Stomach smooth muscle (tissue), 2 donors: ENCODE results near the gene TMEM209.
"Not testable (repeated sequence)": the region's sequence is repeated elsewhere in the genome, so short reads cannot be mapped to it uniquely, and the experiment has no call there.

Source experiments
- H3K27ac ChIP-seq: one replicate; pipeline ENCODE4 v1.7.0; 2013; ENCODE audit warnings: mild to moderate bottlenecking, low read length, inconsistent platforms
- H3K27me3 ChIP-seq, 2 donors: one replicate each; pipeline ENCODE4 v1.7.0; 2013; ENCODE audit warnings: low read length in 2 of 2; ENCODE audit not compliant: insufficient read depth in 2 of 2, control insufficient read depth in 1 of 2
- H3K36me3 ChIP-seq, 2 donors: one replicate each; pipeline ENCODE4 v1.7.0; 2013; ENCODE audit warnings: low read length in 2 of 2; ENCODE audit not compliant: control insufficient read depth in 2 of 2, insufficient read depth in 2 of 2
- H3K4me1 ChIP-seq: one replicate; pipeline ENCODE4 v1.7.0; 2013; ENCODE audit warnings: low read length; ENCODE audit not compliant: control insufficient read depth, insufficient read depth
- H3K4me3 ChIP-seq, 2 donors: one replicate each; pipeline ENCODE4 v1.7.0; 2013; ENCODE audit warnings: low read length in 2 of 2
- H3K9ac ChIP-seq, 2 donors: one replicate each; pipeline ENCODE4 v1.7.0; 2013; ENCODE audit warnings: low read length in 2 of 2, mild to moderate bottlenecking in 1 of 2
- H3K9me3 ChIP-seq, 2 donors: one replicate each; pipeline ENCODE4 v1.7.0; 2013; ENCODE audit warnings: low read length in 2 of 2; ENCODE audit not compliant: control insufficient read depth in 2 of 2
- donor health status: healthy.
- donor health status: Pancreatic carcinoma.

Gene TMEM209

GRCh38 chr7:130151591-130152492 is 53.4 kb downstream of the TMEM209 start:
- Histone ChIP-seq H3K4me3 (no peak overlapping the region), H3K27me3 (no peaks in the 10 kb centered on the region), H3K27ac (no peak overlapping the region), H3K9ac (no peak overlapping the region), H3K4me1 (no peaks in the 10 kb centered on the region), H3K9me3 (peaks cover 2 to 5% of the 10 kb centered on the region in 2 donors), H3K36me3 (no peaks in the 10 kb centered on the region)

DNA sequence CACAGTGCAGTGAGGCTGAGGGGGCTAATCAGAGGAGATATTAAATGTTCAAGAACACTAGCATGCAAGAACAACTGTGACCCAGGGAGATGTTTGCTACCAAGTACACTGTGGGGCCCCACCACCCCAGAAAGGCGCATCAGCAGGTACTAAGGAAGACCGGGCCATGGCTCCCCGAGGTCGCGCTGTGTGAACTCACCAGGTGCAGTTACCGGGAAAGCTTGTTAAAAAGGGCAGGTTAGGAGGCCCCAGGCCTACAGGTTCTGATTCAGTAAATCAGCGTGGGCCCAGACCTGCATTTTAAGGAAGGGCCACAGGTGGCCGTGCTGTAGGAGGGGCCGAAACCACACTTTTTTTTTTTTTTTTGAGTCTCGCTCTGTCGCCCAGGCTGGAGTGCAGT is 54.6 kb downstream of the TMEM209 start:
- Histone ChIP-seq H3K4me1 (no peaks in the 10 kb centered on the region), H3K27me3 (no peaks in the 10 kb centered on the region), H3K4me3 (no peak overlapping the region), H3K9me3 (no peaks in the 10 kb centered on the region), H3K36me3 (no peaks in the 10 kb centered on the region), H3K27ac (no peak overlapping the region), H3K9ac (no peak overlapping the region)

- no peak overlapping the region for H3K4me3 ChIP-seq
- no peaks in the 10 kb centered on the region for H3K36me3 ChIP-seq
- peaks cover 3% of the 10 kb centered on the region for H3K4me1 ChIP-seq
- no peak overlapping the region for H3K9ac ChIP-seq
- H3K27me3 ChIP-seq, result no peaks in the 10 kb centered on the region
- no peak overlapping the region for H3K27ac ChIP-seq
- H3K9me3 ChIP-seq, result no peaks in the 10 kb centered on the region
Measured at GRCh38 chr7:130149281-130150139, 55.7 kb downstream of the TMEM209 start.

DNA sequence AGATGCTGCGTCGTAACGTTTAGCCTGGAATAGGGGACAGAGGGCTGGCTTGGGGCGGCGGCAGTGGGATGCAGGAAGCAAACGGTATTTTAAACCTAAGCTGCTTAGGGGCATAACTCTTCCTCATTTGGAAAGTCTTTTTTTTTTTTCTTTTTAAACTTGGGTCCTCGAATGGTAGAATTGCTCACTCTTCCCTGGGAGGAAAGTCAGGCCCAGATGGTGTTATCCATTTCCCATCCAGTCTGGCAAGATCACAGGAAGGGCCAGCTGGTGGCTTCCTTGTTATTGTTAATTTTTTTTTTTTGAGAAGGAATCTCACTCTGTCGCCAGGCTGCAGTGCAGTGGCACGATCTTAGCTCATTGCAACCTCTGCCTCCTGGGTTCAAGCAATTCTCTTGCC is 56.6 kb downstream of the TMEM209 start:
- Histone ChIP-seq H3K9me3 (no peaks in the 10 kb centered on the region), H3K36me3 (no peaks in the 10 kb centered on the region), H3K9ac (no peak overlapping the region), H3K4me3 (no peak overlapping the region), H3K27me3 (no peaks in the 10 kb centered on the region), H3K4me1 (peaks cover 3% of the 10 kb centered on the region), H3K27ac (no peak overlapping the region)

- Histone ChIP-seq H3K4me1 (peaks cover 3% of the 10 kb centered on the region), H3K27me3 (no peaks in the 10 kb centered on the region), H3K9ac (no peak overlapping the region), H3K4me3 (no peak overlapping the region), H3K36me3 (no peaks in the 10 kb centered on the region), H3K9me3 (no peaks in the 10 kb centered on the region), H3K27ac (no peak overlapping the region)
Measured at GRCh38 chr7:130147710-130148325, 57.4 kb downstream of the TMEM209 start.

GRCh38 chr7:130146693-130147405 is 58.4 kb downstream of the TMEM209 start:
- Histone ChIP-seq H3K36me3 (no peaks in the 10 kb centered on the region), H3K9ac (no peak overlapping the region), H3K9me3 (no peaks in the 10 kb centered on the region), H3K4me1 (peaks cover 9% of the 10 kb centered on the region), H3K4me3 (no peak overlapping the region), H3K27ac (no peak overlapping the region), H3K27me3 (no peaks in the 10 kb centered on the region)

DNA sequence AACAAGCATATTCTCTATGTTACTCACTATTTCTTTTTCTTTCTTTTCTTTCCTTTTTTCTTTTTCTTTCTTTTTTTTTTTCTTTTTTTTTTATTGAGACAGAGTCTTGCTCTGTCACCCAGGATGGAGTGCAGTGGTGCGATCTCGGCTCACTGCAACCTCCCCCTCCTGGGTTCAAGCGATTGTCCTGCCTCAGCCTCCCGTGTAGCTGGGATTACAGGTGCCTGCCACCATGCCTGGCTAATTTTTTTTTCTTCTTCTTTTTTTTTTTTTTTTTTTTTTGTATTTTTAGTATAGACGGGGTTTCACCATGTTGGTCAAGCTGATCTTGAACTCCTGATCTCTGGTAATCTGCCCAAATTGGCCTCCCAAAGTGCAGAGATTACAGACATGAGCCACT is 59.1 kb downstream of the TMEM209 start:
- not testable (repeated sequence) for H3K27me3 ChIP-seq, H3K9me3 ChIP-seq, H3K36me3 ChIP-seq, H3K27ac ChIP-seq, H3K9ac ChIP-seq, H3K4me3 ChIP-seq
- H3K4me1 ChIP-seq, result peaks cover 16% of the 10 kb centered on the region

- Histone ChIP-seq H3K36me3 (no peaks in the 10 kb centered on the region), H3K4me3 (no peak overlapping the region), H3K4me1 (peaks cover 21% of the 10 kb centered on the region), H3K27me3 (no peaks in the 10 kb centered on the region), H3K27ac (no peak overlapping the region), H3K9me3 (no peaks in the 10 kb centered on the region), H3K9ac (no peak overlapping the region)
Measured at GRCh38 chr7:130145424-130146100, 59.6 kb downstream of the TMEM209 start.

GRCh38 chr7:130144312-130145171 is 60.7 kb downstream of the TMEM209 start:
- Histone ChIP-seq H3K27me3 (no peaks in the 10 kb centered on the region), H3K4me1 (peaks cover 21% of the 10 kb centered on the region), H3K9ac (no peak overlapping the region), H3K36me3 (no peaks in the 10 kb centered on the region), H3K27ac (no peak overlapping the region), H3K4me3 (no peak overlapping the region), H3K9me3 (no peaks in the 10 kb centered on the region)
